Measurements from ENCODE around the gene PDPK1. TPM values are rescaled to one million over a fixed set of nuclear protein-coding genes. Genes with fewer than 3 reads are reported as not detected.

PDPK1 gene
- 12.8 and 17.1 TPM in 2 replicates for total RNA-seq

GRCh38 chr16:2537451-2538379, at the start of gene PDPK1:
TSS of gene PDPK1 (plus strand) at chr16:2538021. CDS start at chr16:2538113, 92 bp downstream.
- DNase-seq (ENCODE audit: low read depth in 2 of 2) = peak; percentile 82 to 96

- DNase-seq (ENCODE audit: low read depth in 2 of 2) = no peak
Observed at GRCh38 chr16:2489581-2489980, 48.2 kb upstream of the PDPK1 start.

- DNase-seq (ENCODE audit: low read depth in 2 of 2) = no peak
Observed at GRCh38 chr16:2490190-2491105, 47.4 kb upstream of the PDPK1 start.

GRCh38 chr16:2492292-2492691, 45.5 kb upstream of the PDPK1 start:
- no peak for DNase-seq (ENCODE audit: low read depth in 2 of 2)

GRCh38 chr16:2493605-2494004, 44.2 kb upstream of the PDPK1 start:
- DNase-seq (ENCODE audit: low read depth in 2 of 2) = no peak

- no peak for DNase-seq (ENCODE audit: low read depth in 2 of 2)
Observed at GRCh38 chr16:2494616-2495015, 43.2 kb upstream of the PDPK1 start.

GRCh38 chr16:2495041-2495440, 42.8 kb upstream of the PDPK1 start:
- no peak for DNase-seq (ENCODE audit: low read depth in 2 of 2)

GRCh38 chr16:2496223-2497115, 41.4 kb upstream of the PDPK1 start:
- no peak for DNase-seq (ENCODE audit: low read depth in 2 of 2)

- DNase-seq (ENCODE audit: low read depth in 2 of 2) = no peak
Observed at GRCh38 chr16:2497116-2497630, 40.6 kb upstream of the PDPK1 start.

- no peak for DNase-seq (ENCODE audit: low read depth in 2 of 2)
Observed at GRCh38 chr16:2497695-2498484, 39.9 kb upstream of the PDPK1 start.

GRCh38 chr16:2498531-2499253, 39.1 kb upstream of the PDPK1 start:
- DNase-seq (ENCODE audit: low read depth in 2 of 2) = no peak

GRCh38 chr16:2499454-2499853, 38.4 kb upstream of the PDPK1 start:
- no peak for DNase-seq (ENCODE audit: low read depth in 2 of 2)

- no peak for DNase-seq (ENCODE audit: low read depth in 2 of 2)
Observed at GRCh38 chr16:2499890-2500429, 37.9 kb upstream of the PDPK1 start.

- DNase-seq (ENCODE audit: low read depth in 2 of 2) = no peak
Observed at GRCh38 chr16:2500430-2500917, 37.3 kb upstream of the PDPK1 start.

GRCh38 chr16:2500918-2501750, 36.7 kb upstream of the PDPK1 start:
- DNase-seq (ENCODE audit: low read depth in 2 of 2) = peak; percentile 55 to 80

GRCh38 chr16:2501946-2502895, 35.6 kb upstream of the PDPK1 start:
- DNase-seq (ENCODE audit: low read depth in 2 of 2) = no peak

- no peak for DNase-seq (ENCODE audit: low read depth in 2 of 2)
Observed at GRCh38 chr16:2505695-2506094, 32.1 kb upstream of the PDPK1 start.
